Ascending aorta (tissue), 2 donors: ENCODE measurements around the gene NUP160. TPM values are rescaled to one million over a fixed set of nuclear protein-coding genes. Genes with fewer than 3 reads are reported as not detected.
A peak's percentile ranks its signal among the peaks of the same experiment; 100 is the strongest.
"Not testable (repeated sequence)": the region's sequence is repeated elsewhere in the genome, so short reads cannot be mapped to it uniquely, and the experiment has no call there.

Experiments
- DNase-seq, 2 donors: peaks; one replicate each; pipeline ENCODE4 v3.0.0-alpha.2; 2019; ENCODE audit warnings: low spot score in 2 of 2
- H3K27ac ChIP-seq, 2 donors: fragments of 200-600 bp; sonication (generic); one replicate each; pipeline ENCODE4 v1.5.1; 2016 to 2017; ENCODE audit warnings: mild to moderate bottlenecking in 1 of 2
- H3K27me3 ChIP-seq: fragments of 200-600 bp; sonication (generic); one replicate; pipeline ENCODE4 v1.5.1; 2017
- H3K36me3 ChIP-seq, 2 donors: fragments of 200-600 bp; sonication (generic); one replicate each; pipeline ENCODE4 v1.5.1; 2016
- H3K4me1 ChIP-seq, 2 donors: fragments of 200-600 bp; sonication (generic); one replicate each; pipeline ENCODE4 v1.5.1; 2016 to 2017; ENCODE audit warnings: mild to moderate bottlenecking in 1 of 2
- H3K4me3 ChIP-seq, 2 donors: fragments of 200-600 bp; sonication (generic); one replicate each; pipeline ENCODE4 v1.5.1; 2016 to 2017; ENCODE audit warnings: mild to moderate bottlenecking in 1 of 2
- H3K9me3 ChIP-seq, 2 donors: fragments of 200-600 bp; sonication (generic); one replicate each; pipeline ENCODE4 v1.5.1; 2016
- CTCF ChIP-seq, 3 experiments: fragments of 200-600 bp in 2 of 3; fragments of 450-650 bp in 1 of 3; sonication (generic) in 2 of 3; IDR thresholded peaks; one replicate each; pipeline ENCODE4 v1.5.1; 2016 to 2019; ENCODE audit warnings: antibody characterized with exemption in 3 of 3, mild to moderate bottlenecking in 1 of 3, moderate library complexity in 1 of 3
- intact Hi-C: fragments of 100-400 bp; cut with DNase I; formaldehyde crosslinking; loops from one replicate; pipeline ENCODE4 v1.15.1; 2023
- total RNA-seq: library from RNA; depleted of rRNA; stranded (reverse); fragments of >200 nt; gene quantifications from one replicate; pipeline ENCODE4 v1.1.0, GENCODE V29; 2016

NUP160 gene
- total RNA-seq, 1 donor from 2014 or later, result 14.0 TPM

GRCh38 chr11:47784785-47785381 lies 63.3 kb downstream of the NUP160 start:
- Histone ChIP-seq H3K36me3 (peaks cover 60 to 95% of the 10 kb centered on the region in 2 donors), H3K4me3 (no peak overlapping the region), H3K9me3 (no peaks in the 10 kb centered on the region), H3K4me1 (no peaks in the 10 kb centered on the region), H3K27ac (no peak overlapping the region), H3K27me3 (no peaks in the 10 kb centered on the region)
- intact Hi-C loops, result no loop called here
- DNase-seq, result no peak
- no peak for TF ChIP-seq CTCF (IDR thresholded peaks at IDR 0.05)

GRCh38 chr11:47783087-47783610 lies 65.0 kb downstream of the NUP160 start:
- Histone ChIP-seq H3K4me1 (no peaks in the 10 kb centered on the region), H3K27ac (no peak overlapping the region), H3K27me3 (no peaks in the 10 kb centered on the region), H3K36me3 (peaks cover 61 to 95% of the 10 kb centered on the region in 2 donors), H3K9me3 (no peaks in the 10 kb centered on the region), H3K4me3 (no peak overlapping the region)
- no peak for DNase-seq
- no peak for TF ChIP-seq CTCF (IDR thresholded peaks at IDR 0.05)
- intact Hi-C loops, result no loop called here

GRCh38 chr11:47778878-47779483 lies 69.2 kb downstream of the NUP160 start:
- no peak for TF ChIP-seq CTCF (IDR thresholded peaks at IDR 0.05)
- DNase-seq, result no peak
- H3K9me3 ChIP-seq, result no peaks in the 10 kb centered on the region
- H3K4me3 ChIP-seq, result no peak overlapping the region
- intact Hi-C loops, result no loop called here
- peaks cover 41 to 69% of the 10 kb centered on the region in 2 donors for H3K36me3 ChIP-seq
- no peaks in the 10 kb centered on the region for H3K27me3 ChIP-seq
- H3K27ac ChIP-seq, result peak overlapping the region in 1 of 2 donors; percentile 19
- no peaks in the 10 kb centered on the region for H3K4me1 ChIP-seq

- TF ChIP-seq CTCF (IDR thresholded peaks at IDR 0.05), result no peak
- peaks cover 18 to 33% of the 10 kb centered on the region in 2 donors for H3K36me3 ChIP-seq
- no peaks in the 10 kb centered on the region for H3K4me1 ChIP-seq
- H3K27ac ChIP-seq, result no peak overlapping the region
- H3K9me3 ChIP-seq, result no peaks in the 10 kb centered on the region
- no peaks in the 10 kb centered on the region for H3K27me3 ChIP-seq
- intact Hi-C loops, result no loop called here
- DNase-seq, result no peak
- no peak overlapping the region for H3K4me3 ChIP-seq
Observed at GRCh38 chr11:47775240-47775869, 72.8 kb downstream of the NUP160 start.

GRCh38 chr11:47773882-47774281 lies 74.3 kb downstream of the NUP160 start:
- Histone ChIP-seq H3K27ac (no peak overlapping the region), H3K9me3 (no peaks in the 10 kb centered on the region), H3K36me3 (peaks cover 11 to 19% of the 10 kb centered on the region in 2 donors), H3K4me1 (no peaks in the 10 kb centered on the region), H3K4me3 (no peak overlapping the region), H3K27me3 (no peaks in the 10 kb centered on the region)
- no peak for DNase-seq
- no peak for TF ChIP-seq CTCF (IDR thresholded peaks at IDR 0.05)
- intact Hi-C loops, result no loop called here

- H3K27ac ChIP-seq, H3K36me3 ChIP-seq, H3K27me3 ChIP-seq, H3K4me3 ChIP-seq, DNase-seq, H3K9me3 ChIP-seq: not testable (repeated sequence)
- intact Hi-C loops, result loop anchor here (5.0 to 10.0 kb wide), 6 partner anchors 47 to 362 kb away; partner anchors contain the start of genes KBTBD4, NDUFS3, NUP160 and SLC39A13
- H3K4me1 ChIP-seq, result peaks cover 0 to 14% of the 10 kb centered on the region in 2 donors
Observed at GRCh38 chr11:47769556-47769955, 78.6 kb downstream of the NUP160 start.
